OCI-LY1 (cell line): ENCODE results near the gene MSL3B.

Experiments
- EZH2 ChIP-seq: fragments of 200-600 bp; sonication (generic), shearing (Covaris generic); IDR thresholded peaks from 2 replicates; pipeline ENCODE4 v1.8.0; 2017; ENCODE audit warnings: borderline replicate concordance, mixed run types, mild to moderate bottlenecking, antibody characterized with exemption, low read length, moderate library complexity, mixed read lengths
- TF ChIP-seq, protein P1 (sequence below): fragments of 200-600 bp; sonication (generic), shearing (Covaris generic); IDR thresholded peaks from 2 replicates; pipeline ENCODE4 v1.5.1; 2017; ENCODE audit warnings: mild to moderate bottlenecking, antibody characterized with exemption, low read length, moderate library complexity, mixed read lengths

DNA sequence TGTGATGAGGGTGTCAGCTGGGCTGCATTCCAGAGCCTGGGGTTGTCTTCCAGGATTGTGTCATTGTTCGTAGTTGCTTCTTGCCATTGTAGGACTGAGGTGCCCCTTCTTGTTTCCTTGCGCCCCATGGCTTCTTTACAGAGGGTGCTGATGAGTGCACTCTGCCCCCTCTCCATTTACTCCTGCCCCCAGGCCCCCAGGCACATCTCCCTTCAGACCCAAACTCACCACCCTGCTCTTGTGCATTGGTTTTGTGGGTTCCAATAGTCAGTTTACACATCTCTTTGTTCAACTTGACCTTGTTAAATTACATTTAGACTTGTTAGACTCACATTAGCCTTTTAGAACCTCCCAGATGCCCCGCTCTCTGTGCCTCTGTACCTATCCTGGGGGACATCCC is 47.0 kb downstream of the MSL3B start:
- TF ChIP-seq, protein P1, sequence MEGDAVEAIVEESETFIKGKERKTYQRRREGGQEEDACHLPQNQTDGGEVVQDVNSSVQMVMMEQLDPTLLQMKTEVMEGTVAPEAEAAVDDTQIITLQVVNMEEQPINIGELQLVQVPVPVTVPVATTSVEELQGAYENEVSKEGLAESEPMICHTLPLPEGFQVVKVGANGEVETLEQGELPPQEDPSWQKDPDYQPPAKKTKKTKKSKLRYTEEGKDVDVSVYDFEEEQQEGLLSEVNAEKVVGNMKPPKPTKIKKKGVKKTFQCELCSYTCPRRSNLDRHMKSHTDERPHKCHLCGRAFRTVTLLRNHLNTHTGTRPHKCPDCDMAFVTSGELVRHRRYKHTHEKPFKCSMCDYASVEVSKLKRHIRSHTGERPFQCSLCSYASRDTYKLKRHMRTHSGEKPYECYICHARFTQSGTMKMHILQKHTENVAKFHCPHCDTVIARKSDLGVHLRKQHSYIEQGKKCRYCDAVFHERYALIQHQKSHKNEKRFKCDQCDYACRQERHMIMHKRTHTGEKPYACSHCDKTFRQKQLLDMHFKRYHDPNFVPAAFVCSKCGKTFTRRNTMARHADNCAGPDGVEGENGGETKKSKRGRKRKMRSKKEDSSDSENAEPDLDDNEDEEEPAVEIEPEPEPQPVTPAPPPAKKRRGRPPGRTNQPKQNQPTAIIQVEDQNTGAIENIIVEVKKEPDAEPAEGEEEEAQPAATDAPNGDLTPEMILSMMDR, result no peak
- TF ChIP-seq EZH2, result no peak
